ENCODE data around the gene SLC66A2. TPM values are rescaled to one million over a fixed set of nuclear protein-coding genes. Genes with fewer than 3 reads are reported as not detected.

Gene SLC66A2
- total RNA-seq, 1 donor from 2014 or later, result 30.5 TPM

DNA sequence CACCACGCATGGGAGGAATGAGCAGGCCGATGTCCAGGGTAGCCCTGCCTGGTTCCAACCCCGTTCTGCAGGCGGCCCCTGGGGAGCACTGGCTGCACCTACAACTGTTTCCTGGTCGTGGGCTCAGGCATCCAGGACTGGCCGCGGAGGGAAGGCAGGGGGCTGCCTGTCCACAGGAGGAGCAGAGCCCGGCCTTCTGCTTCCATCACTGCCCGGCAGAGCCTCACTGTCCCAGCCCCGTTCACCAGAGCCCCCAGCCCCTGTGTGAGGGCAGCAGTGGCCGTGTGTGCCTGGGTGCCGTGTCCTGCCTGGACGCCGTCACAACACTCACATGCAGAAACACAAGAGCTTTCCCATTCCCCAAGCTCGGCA is 97.5 kb downstream of the SLC66A2 start:
- no peak overlapping the region for H3K4me3 ChIP-seq (ENCODE audit: low read depth, low read length)
- no peak for TF ChIP-seq CTCF (IDR thresholded peaks at IDR 0.05; ENCODE audit: insufficient read depth, low read length, poor library complexity, severe bottlenecking)
- no peaks in the 10 kb centered on the region for H3K27me3 ChIP-seq (ENCODE audit: control insufficient read depth, insufficient read depth, low read length)
- no peak for DNase-seq (ENCODE audit: low read depth)
- no peaks in the 10 kb centered on the region for H3K36me3 ChIP-seq (ENCODE audit: control insufficient read depth, insufficient read depth, low read length)

DNA sequence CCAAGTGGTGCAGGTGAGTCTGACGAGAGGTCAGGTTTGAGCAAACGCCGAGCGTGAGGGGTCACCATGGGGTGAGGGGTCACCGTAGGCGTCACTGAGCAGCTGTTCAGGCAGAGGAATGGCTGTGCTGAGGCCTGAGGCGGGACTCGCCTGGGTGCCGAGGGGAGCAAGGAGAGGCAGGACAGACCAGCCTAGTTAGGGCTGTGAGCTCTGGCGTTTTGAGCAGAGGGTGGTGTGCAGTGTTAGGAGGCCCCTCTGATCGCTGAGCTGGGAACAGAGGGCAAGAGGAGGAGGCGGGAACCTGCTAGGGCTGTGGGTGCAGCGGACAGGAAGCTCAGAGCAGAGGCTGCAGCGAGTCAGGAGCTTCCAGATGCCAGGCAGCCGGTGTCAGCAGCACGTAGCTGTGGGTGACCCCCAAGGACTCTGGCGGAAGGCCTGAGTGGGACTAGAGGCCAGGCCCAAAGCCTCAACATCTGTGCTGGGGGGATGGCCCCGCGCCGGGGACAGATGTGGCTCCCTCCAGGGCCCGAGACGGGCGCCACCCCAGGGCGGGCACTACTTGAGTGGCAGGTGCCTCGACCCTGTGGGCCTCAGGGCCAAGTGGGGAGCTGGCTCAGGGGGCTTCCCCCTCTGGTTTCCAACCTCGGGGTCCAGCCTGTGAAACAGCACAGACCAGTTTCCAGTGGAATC is 98.0 kb downstream of the SLC66A2 start:
- DNase-seq (ENCODE audit: low read depth), result no peak
- Histone ChIP-seq H3K4me3 (ENCODE audit: low read depth, low read length) (no peak overlapping the region), H3K36me3 (ENCODE audit: control insufficient read depth, insufficient read depth, low read length) (no peaks in the 10 kb centered on the region), H3K27me3 (ENCODE audit: control insufficient read depth, insufficient read depth, low read length) (no peaks in the 10 kb centered on the region)
- TF ChIP-seq CTCF (IDR thresholded peaks at IDR 0.05; ENCODE audit: insufficient read depth, low read length, poor library complexity, severe bottlenecking), result no peak

DNA sequence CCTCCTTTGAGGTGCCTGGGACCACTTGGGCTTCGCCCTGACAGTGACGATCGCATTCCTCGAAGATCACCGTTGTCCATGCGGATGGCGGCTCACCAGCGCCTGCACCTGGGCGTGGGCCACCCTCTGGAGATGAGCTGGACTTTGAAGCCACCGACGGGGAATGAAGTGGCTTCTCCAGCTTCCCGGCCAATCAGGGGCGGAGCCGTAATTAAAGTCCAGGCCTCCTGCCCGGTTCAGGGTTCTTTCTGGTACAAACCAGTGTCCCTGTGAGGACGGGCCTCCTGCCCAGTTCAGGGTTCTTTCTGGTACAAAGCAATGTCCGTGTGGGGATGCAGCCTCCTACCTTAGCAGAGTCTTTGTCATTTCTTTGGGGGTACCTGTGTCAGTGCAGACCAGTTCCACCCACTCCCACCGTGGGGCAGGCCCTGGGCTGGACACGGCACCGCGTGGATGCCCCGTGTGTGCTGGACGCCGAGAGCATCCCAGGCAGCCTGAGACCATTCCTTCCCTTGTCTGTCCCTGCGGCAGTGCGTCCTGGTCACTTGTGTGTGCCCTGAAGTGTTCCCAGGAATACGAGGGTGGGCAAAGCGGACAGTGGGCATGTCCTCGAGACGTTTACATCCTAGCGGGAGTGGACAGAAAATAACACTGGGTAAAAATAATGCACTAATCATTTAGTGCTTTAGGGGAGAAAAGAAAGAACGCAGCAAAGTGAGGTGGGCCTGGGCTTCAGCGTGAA is 98.7 kb downstream of the SLC66A2 start:
- Histone ChIP-seq H3K27me3 (ENCODE audit: control insufficient read depth, insufficient read depth, low read length) (no peaks in the 10 kb centered on the region), H3K4me3 (ENCODE audit: low read depth, low read length) (no peak overlapping the region), H3K36me3 (ENCODE audit: control insufficient read depth, insufficient read depth, low read length) (no peaks in the 10 kb centered on the region)
- DNase-seq (ENCODE audit: low read depth), result no peak
- TF ChIP-seq CTCF (IDR thresholded peaks at IDR 0.05; ENCODE audit: insufficient read depth, low read length, poor library complexity, severe bottlenecking), result no peak

Other genes starting within 250 kb of the SLC66A2 start
- gene KCNG2, start 153.7 kb downstream of the SLC66A2 start, total RNA-seq, result not detected in 2 replicates
- gene HSBP1L1, start 13.0 kb upstream of the SLC66A2 start, total RNA-seq, result 26.4 and 29.3 TPM in 2 replicates
- gene TXNL4A, start 36.9 kb upstream of the SLC66A2 start, total RNA-seq, result 75.4 and 79.6 TPM in 2 replicates
- 30.6 and 33.0 TPM in 2 replicates for gene RBFA, start 82.8 kb upstream of the SLC66A2 start, total RNA-seq
- 21.8 and 28.1 TPM in 2 replicates for gene ADNP2, start 157.6 kb upstream of the SLC66A2 start, total RNA-seq